ENCODE results near the gene PTPRA.

The PTPRA gene

GRCh38 chr20:2937902-2938301 is 64.6 kb downstream of the PTPRA start:
- DNase-seq (ENCODE audit: low spot score), result no peak

GRCh38 chr20:2942439-2942838 is 69.2 kb downstream of the PTPRA start:
- no peak for DNase-seq (ENCODE audit: low spot score)

GRCh38 chr20:2946988-2947961 is 74.0 kb downstream of the PTPRA start:
- no peak for DNase-seq (ENCODE audit: low spot score)

- no peak for DNase-seq (ENCODE audit: low spot score)
Measured at GRCh38 chr20:2948968-2949367, 75.7 kb downstream of the PTPRA start.

GRCh38 chr20:2952766-2953165 is 79.5 kb downstream of the PTPRA start:
- DNase-seq (ENCODE audit: low spot score), result no peak

- no peak for DNase-seq (ENCODE audit: low spot score)
Measured at GRCh38 chr20:2955257-2955970, 82.1 kb downstream of the PTPRA start.

GRCh38 chr20:2956480-2956879 is 83.2 kb downstream of the PTPRA start:
- no peak for DNase-seq (ENCODE audit: low spot score)

- no peak for DNase-seq (ENCODE audit: low spot score)
Measured at GRCh38 chr20:2967841-2968240, 94.6 kb downstream of the PTPRA start.

- no peak for DNase-seq (ENCODE audit: low spot score)
Measured at GRCh38 chr20:2972126-2972525, 98.8 kb downstream of the PTPRA start.

GRCh38 chr20:2973574-2973973 is 100.3 kb downstream of the PTPRA start:
- DNase-seq (ENCODE audit: low spot score), result no peak

- no peak for DNase-seq (ENCODE audit: low spot score)
Measured at GRCh38 chr20:2978519-2978918, 105.2 kb downstream of the PTPRA start.

GRCh38 chr20:2981646-2982045 is 108.4 kb downstream of the PTPRA start:
- DNase-seq (ENCODE audit: low spot score), result no peak

- DNase-seq (ENCODE audit: low spot score), result no peak
Measured at GRCh38 chr20:2983508-2983907, 110.2 kb downstream of the PTPRA start.

GRCh38 chr20:2984028-2984501 is 110.8 kb downstream of the PTPRA start:
- no peak for DNase-seq (ENCODE audit: low spot score)

GRCh38 chr20:2984956-2985661 is 111.8 kb downstream of the PTPRA start:
- DNase-seq (ENCODE audit: low spot score), result no peak

- no peak for DNase-seq (ENCODE audit: low spot score)
Measured at GRCh38 chr20:2986466-2986865, 113.2 kb downstream of the PTPRA start.

- DNase-seq (ENCODE audit: low spot score), result no peak
Measured at GRCh38 chr20:2987861-2988260, 114.6 kb downstream of the PTPRA start.

GRCh38 chr20:2991532-2991931 is 118.3 kb downstream of the PTPRA start:
- no peak for DNase-seq (ENCODE audit: low spot score)

- no peak for DNase-seq (ENCODE audit: low spot score)
Measured at GRCh38 chr20:2993250-2993649, 120.0 kb downstream of the PTPRA start.

- no peak for DNase-seq (ENCODE audit: low spot score)
Measured at GRCh38 chr20:2995796-2996195, 122.5 kb downstream of the PTPRA start.

- no peak for DNase-seq (ENCODE audit: low spot score)
Measured at GRCh38 chr20:2998728-2999127, 125.4 kb downstream of the PTPRA start.

GRCh38 chr20:3000852-3001523 is 127.7 kb downstream of the PTPRA start:
- DNase-seq (ENCODE audit: low spot score), result peak; percentile 28
